Right kidney (tissue), 1 donor: ENCODE data around the gene KIF18B.
A peak's percentile ranks its signal among the peaks of the same experiment; 100 is the strongest.
"Not testable (repeated sequence)": the region's sequence is repeated elsewhere in the genome, so short reads cannot be mapped to it uniquely, and the experiment has no call there.

Experiments
- DNase-seq: peaks from one replicate; pipeline ENCODE4 v3.0.0-alpha.2; 2016

Gene KIF18B

GRCh38 chr17:44969144-44969780 is 21.7 kb upstream of the KIF18B start:
- no peak for DNase-seq

GRCh38 chr17:44968225-44969143 is 20.9 kb upstream of the KIF18B start, which contains the start of gene C1QL1:
Gene C1QL1 (minus strand): TSS chr17:44968303. CDS start chr17:44968048, 255 bp downstream.
- DNase-seq, result peak; percentile 84

- DNase-seq, result no peak
Measured at GRCh38 chr17:44967907-44968224, 20.3 kb upstream of the KIF18B start.

- DNase-seq, result no peak
Measured at GRCh38 chr17:44967026-44967906, 19.7 kb upstream of the KIF18B start.

- no peak for DNase-seq
Measured at GRCh38 chr17:44966348-44967025, 18.9 kb upstream of the KIF18B start.

GRCh38 chr17:44965481-44966234 is 18.1 kb upstream of the KIF18B start:
- DNase-seq, result no peak

GRCh38 chr17:44961921-44962350 is 14.4 kb upstream of the KIF18B start:
- DNase-seq, result no peak

GRCh38 chr17:44960691-44961090 is 13.1 kb upstream of the KIF18B start:
- DNase-seq, result no peak

- DNase-seq, result peak; percentile 71
Measured at GRCh38 chr17:44959821-44960531, 12.4 kb upstream of the KIF18B start.

- DNase-seq, result no peak
Measured at GRCh38 chr17:44956998-44957981, 9.7 kb upstream of the KIF18B start.

- DNase-seq, result peak; percentile 49
Measured at GRCh38 chr17:44955674-44956425, 8.3 kb upstream of the KIF18B start.

GRCh38 chr17:44952946-44953475 is 5.4 kb upstream of the KIF18B start:
- DNase-seq, result no peak

- no peak for DNase-seq
Measured at GRCh38 chr17:44948315-44948795, 782 bp upstream of the KIF18B start.

GRCh38 chr17:44945652-44946051 is 1.9 kb downstream of the KIF18B start:
- DNase-seq, result not testable (repeated sequence)

- DNase-seq, result no peak
Measured at GRCh38 chr17:44942456-44942855, 5.1 kb downstream of the KIF18B start.

- DNase-seq, result no peak
Measured at GRCh38 chr17:44941712-44942331, 5.8 kb downstream of the KIF18B start.

GRCh38 chr17:44940768-44941167 is 6.8 kb downstream of the KIF18B start:
- DNase-seq, result no peak

- DNase-seq, result no peak
Measured at GRCh38 chr17:44940317-44940716, 7.3 kb downstream of the KIF18B start.
